Upper lobe of left lung (tissue), 6 donors: Measurements from ENCODE around the gene TACSTD2. TPM values are rescaled to one million over a fixed set of nuclear protein-coding genes. Genes with fewer than 3 reads are reported as not detected.

Experiments used
- ATAC-seq, 2 donors: fragments of 200-7000 bp; cut with Tn5 transposase; one replicate each; pipeline ENCODE4 v1.9.1; 2022; ENCODE audit warnings: mild to moderate bottlenecking in 2 of 2, moderate library complexity in 2 of 2; ENCODE audit not compliant: low FRiP score in 2 of 2
- DNase-seq, 2 donors: peaks; one replicate each; pipeline ENCODE4 v3.0.0-alpha.2; 2019 to 2020
- H3K27ac ChIP-seq, 4 donors: fragments of 200-600 bp; sonication (generic); one replicate each; pipeline ENCODE4 v1.5.1; 2016 to 2019
- H3K27me3 ChIP-seq, 4 donors: fragments of 200-600 bp; sonication (generic); one replicate each; pipeline ENCODE4 v1.5.1; 2017 to 2019
- H3K36me3 ChIP-seq, 4 donors: fragments of 200-600 bp; sonication (generic); one replicate each; pipeline ENCODE4 v1.5.1; 2016 to 2019
- H3K4me1 ChIP-seq, 4 donors: fragments of 200-600 bp; sonication (generic); one replicate each; pipeline ENCODE4 v1.5.1; 2018 to 2019
- H3K4me3 ChIP-seq, 4 donors: fragments of 200-600 bp; sonication (generic); one replicate each; pipeline ENCODE4 v1.5.1; 2017 to 2019; ENCODE audit warnings: mild to moderate bottlenecking in 2 of 4, moderate library complexity in 1 of 4
- H3K9me3 ChIP-seq, 4 donors: fragments of 200-600 bp; sonication (generic); one replicate each; pipeline ENCODE4 v1.5.1; 2018 to 2019
- CTCF ChIP-seq, 6 experiments: fragments of 450-650 bp in 4 of 6; fragments of 200-600 bp in 2 of 6; sonication (generic) in 2 of 6; IDR thresholded peaks; one replicate each; pipeline ENCODE4 v1.5.1; 2016 to 2019; ENCODE audit warnings: antibody characterized with exemption in 6 of 6
- EP300 ChIP-seq, 4 donors: sonication (generic); formaldehyde crosslinking; IDR thresholded peaks; one replicate each; pipeline ENCODE4 v1.5.1; 2017; ENCODE audit warnings: antibody characterized with exemption in 4 of 4, control low read depth in 2 of 4
- POLR2A ChIP-seq, 4 donors: fragments of 450-650 bp; IDR thresholded peaks; one replicate each; pipeline ENCODE4 v1.5.1; 2016 to 2017; ENCODE audit warnings: antibody characterized with exemption in 4 of 4, mild to moderate bottlenecking in 2 of 4
- POLR2AphosphoS5 ChIP-seq, 2 donors: sonication (generic); formaldehyde crosslinking; IDR thresholded peaks; one replicate each; pipeline ENCODE4 v1.5.1; 2017; ENCODE audit warnings: antibody characterized with exemption in 2 of 2
- WGBS, 2 donors: methylation state at CpG; one replicate each; pipeline ENCODE4 v1.1.5; 2017 to 2018; 5-methylcytosine and 5-hydroxymethylcytosine counted together
- total RNA-seq, 6 donors: library from RNA; depleted of rRNA in 4 of 6; stranded (reverse); fragments of >200 nt in 4 of 6; gene quantifications; one replicate each; pipeline versions ENCODE4 v1.1.0 to v1.2.1, GENCODE V29; 2016 to 2021
- donor health status: DM: no; HTN: no; CAD: no; lungs with moderate emphysema.
- donor health status: DM: no; HTN: yes; CAD: no; lungs with severe emphysema.

Gene TACSTD2
- total RNA-seq, 6 donors from 2014 or later, result 41.9 to 387 (median 161) TPM

- DNase-seq (no peak), ATAC-seq (no peak)
- Histone ChIP-seq H3K9me3 (no peaks in the 10 kb centered on the region), H3K36me3 (no peaks in the 10 kb centered on the region), H3K27ac (peak overlapping the region in 3 of 4 donors; percentile 51 to 85 (median 75)), H3K4me3 (no peak overlapping the region), H3K4me1 (peaks cover under 1 to 40% (median 12%) of the 10 kb centered on the region in 4 donors), H3K27me3 (peaks cover 0 to 6% (median 2%) of the 10 kb centered on the region in 4 donors)
- TF ChIP-seq CTCF (IDR thresholded peaks at IDR 0.05) (no peak), POLR2AphosphoS5 (IDR thresholded peaks at IDR 0.05) (no peak), POLR2A (IDR thresholded peaks at IDR 0.05) (no peak), EP300 (IDR thresholded peaks at IDR 0.05) (no peak)
Measured at GRCh38 chr1:58571616-58572015, 5.4 kb downstream of the TACSTD2 start.

- ATAC-seq (no peak), DNase-seq (no peak)
- no peaks in the 10 kb centered on the region for H3K9me3 ChIP-seq
- no peaks in the 10 kb centered on the region for H3K36me3 ChIP-seq
- no peak overlapping the region for H3K4me3 ChIP-seq
- TF ChIP-seq POLR2A (IDR thresholded peaks at IDR 0.05), result no peak
- TF ChIP-seq CTCF (IDR thresholded peaks at IDR 0.05), result no peak
- no peak for TF ChIP-seq EP300 (IDR thresholded peaks at IDR 0.05)
- no peak for TF ChIP-seq POLR2AphosphoS5 (IDR thresholded peaks at IDR 0.05)
- H3K27ac ChIP-seq, result no peak overlapping the region
- H3K27me3 ChIP-seq, result no peaks in the 10 kb centered on the region
- WGBS, 2 donors, result 72 to 77% methylated on average over 2 of the region's 2 CpGs
- H3K4me1 ChIP-seq, result peaks cover 0 to 32% (median 5%) of the 10 kb centered on the region in 4 donors
Measured at GRCh38 chr1:58570817-58571216, 6.2 kb downstream of the TACSTD2 start.

GRCh38 chr1:58570094-58570493 is 7.0 kb downstream of the TACSTD2 start:
- DNase-seq (no peak), ATAC-seq (no peak)
- Histone ChIP-seq H3K4me1 (peaks cover 0 to 28% (median 5%) of the 10 kb centered on the region in 4 donors), H3K4me3 (no peak overlapping the region), H3K36me3 (no peaks in the 10 kb centered on the region), H3K27ac (no peak overlapping the region), H3K9me3 (no peaks in the 10 kb centered on the region), H3K27me3 (no peaks in the 10 kb centered on the region)
- TF ChIP-seq POLR2A (IDR thresholded peaks at IDR 0.05) (no peak), EP300 (IDR thresholded peaks at IDR 0.05) (no peak), POLR2AphosphoS5 (IDR thresholded peaks at IDR 0.05) (no peak), CTCF (IDR thresholded peaks at IDR 0.05) (no peak)

- WGBS, 2 donors, result 81% methylated on average over 5 of the region's 5 CpGs
- H3K9me3 ChIP-seq, result no peaks in the 10 kb centered on the region
- no peak for ATAC-seq
- no peak for DNase-seq
- no peak overlapping the region for H3K4me3 ChIP-seq
- TF ChIP-seq EP300 (IDR thresholded peaks at IDR 0.05), result no peak
- TF ChIP-seq POLR2AphosphoS5 (IDR thresholded peaks at IDR 0.05), result no peak
- no peak for TF ChIP-seq CTCF (IDR thresholded peaks at IDR 0.05)
- TF ChIP-seq POLR2A (IDR thresholded peaks at IDR 0.05), result no peak
- no peaks in the 10 kb centered on the region for H3K27me3 ChIP-seq
- H3K27ac ChIP-seq, result no peak overlapping the region
- no peaks in the 10 kb centered on the region for H3K36me3 ChIP-seq
- peaks cover 0 to 16% (median 5%) of the 10 kb centered on the region in 4 donors for H3K4me1 ChIP-seq
Measured at GRCh38 chr1:58568911-58569310, 8.1 kb downstream of the TACSTD2 start.

- TF ChIP-seq EP300 (IDR thresholded peaks at IDR 0.05) (no peak), POLR2AphosphoS5 (IDR thresholded peaks at IDR 0.05) (no peak), CTCF (IDR thresholded peaks at IDR 0.05) (no peak), POLR2A (IDR thresholded peaks at IDR 0.05) (no peak)
- WGBS, 2 donors, result 81 to 82% methylated on average over 4 of the region's 4 CpGs
- H3K27ac ChIP-seq, result no peak overlapping the region
- no peaks in the 10 kb centered on the region for H3K36me3 ChIP-seq
- no peak overlapping the region for H3K4me3 ChIP-seq
- no peaks in the 10 kb centered on the region for H3K27me3 ChIP-seq
- ATAC-seq, result no peak
- H3K4me1 ChIP-seq, result peaks cover 0 to 11% (median 5%) of the 10 kb centered on the region in 4 donors
- DNase-seq, result no peak
- no peaks in the 10 kb centered on the region for H3K9me3 ChIP-seq
Measured at GRCh38 chr1:58568271-58568860, 8.7 kb downstream of the TACSTD2 start.
